Stimulated activated CD4-positive, alpha-beta T cell treated with anti-CD3 and anti-CD28 coated beads, Interleukin-4, amount 100 ng/mL, for 4 hours (primary cell): ENCODE data around the gene GBX1.

Source experiments
- DNase-seq, 2 experiments: peaks; one replicate each; pipeline ENCODE4 v3.0.0-alpha.2; 2020

Gene GBX1

GRCh38 chr7:151172273-151173141 is 5.0 kb upstream of the GBX1 start:
- peak; percentile 67 to 80 for DNase-seq

DNA sequence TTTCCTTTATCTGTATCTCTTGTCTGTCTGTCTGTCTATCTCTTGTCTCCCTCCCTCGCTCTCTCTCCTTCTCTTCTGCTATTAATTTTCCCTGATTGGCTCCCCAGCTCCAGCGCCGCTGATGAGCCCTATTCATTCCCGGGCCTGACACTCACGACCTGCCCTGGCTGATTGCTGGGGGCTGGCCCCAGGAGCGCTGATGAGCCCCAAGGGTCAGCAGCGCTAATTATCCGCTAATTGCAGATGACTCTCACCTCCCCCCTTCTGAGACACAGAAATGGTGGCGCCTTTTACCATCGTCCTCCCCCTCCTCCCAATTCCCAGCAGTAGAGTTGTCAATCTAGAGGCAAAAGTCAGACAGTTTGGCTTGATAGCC is 1.3 kb upstream of the GBX1 start:
- no peak for DNase-seq

- peak; percentile 40 to 65 for DNase-seq
Observed at GRCh38 chr7:151168003-151168786, 701 bp upstream of the GBX1 start.

- DNase-seq, result no peak
Observed at GRCh38 chr7:151166629-151167196, 781 bp downstream of the GBX1 start.

GRCh38 chr7:151161757-151162156 is 5.7 kb downstream of the GBX1 start:
- no peak for DNase-seq

- DNase-seq, result no peak
Observed at GRCh38 chr7:151157645-151158329, 9.7 kb downstream of the GBX1 start.

- no peak for DNase-seq
Observed at GRCh38 chr7:151152643-151153513, 14.6 kb downstream of the GBX1 start.

DNA sequence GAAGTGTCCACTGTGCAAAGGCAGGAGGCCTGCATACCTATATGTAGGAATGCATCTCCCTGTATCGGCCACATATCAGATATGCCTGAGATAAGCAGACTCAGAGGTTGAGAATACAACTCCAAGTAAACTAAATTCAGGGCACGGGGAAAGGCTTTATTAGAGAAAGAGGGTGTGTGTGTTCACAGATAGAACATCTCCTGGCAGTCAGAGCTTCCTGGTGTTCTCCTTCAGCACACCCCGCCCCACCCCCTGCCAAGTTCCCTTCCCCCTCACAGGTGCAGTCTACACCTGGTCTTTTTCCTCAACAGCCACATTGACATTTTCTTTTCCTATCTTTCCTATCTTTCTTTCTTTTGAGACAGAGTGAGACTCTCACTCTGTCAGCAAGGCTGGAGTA is 17.1 kb downstream of the GBX1 start:
- no peak for DNase-seq

DNA sequence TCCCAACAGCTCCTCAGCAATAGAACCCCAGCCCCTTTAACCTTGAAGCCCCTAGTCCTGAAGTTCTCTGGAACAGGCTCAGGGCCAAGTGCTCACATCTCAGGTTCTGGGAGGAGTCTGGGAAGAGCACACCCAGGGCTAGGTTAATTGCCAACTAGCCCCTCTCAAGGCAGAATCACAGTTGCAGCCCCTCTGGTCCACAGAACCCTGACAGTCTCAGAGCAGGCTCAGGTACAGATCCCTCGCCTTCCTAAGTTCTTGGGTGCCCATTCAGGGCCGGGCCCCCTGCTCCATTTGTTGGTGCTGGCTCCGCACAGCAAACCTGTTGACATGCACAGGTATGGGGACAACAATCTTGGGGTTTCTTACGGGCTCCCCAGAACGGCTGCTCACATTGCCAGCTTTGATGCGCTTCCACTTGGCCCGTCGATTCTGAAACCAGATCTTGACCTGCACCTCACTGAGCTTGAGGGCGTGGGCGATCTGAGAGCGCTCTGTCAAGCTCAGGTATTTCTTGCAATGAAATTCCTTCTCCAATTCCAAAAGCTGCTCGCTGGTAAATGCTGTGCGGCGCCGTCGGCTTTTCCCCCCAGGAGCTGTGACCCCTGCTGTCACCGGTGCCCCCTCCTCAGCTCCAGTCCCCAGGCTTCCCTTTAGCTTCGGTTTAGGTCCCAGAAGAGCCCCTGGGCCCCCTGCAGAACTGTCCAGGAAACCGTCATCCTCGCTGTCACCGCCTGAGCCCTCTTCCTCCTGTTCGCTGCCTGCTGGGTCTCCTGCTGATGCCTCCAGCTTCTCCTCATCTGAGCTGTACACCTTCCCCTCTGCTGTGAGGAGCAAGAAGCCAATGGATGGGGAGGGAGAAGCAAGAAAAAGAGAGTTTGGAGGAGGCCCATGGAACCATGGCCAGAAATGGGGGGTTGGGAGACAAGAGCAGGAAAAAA is 18.9 kb downstream of the GBX1 start:
- DNase-seq, result no peak

- no peak for DNase-seq
Observed at GRCh38 chr7:151146761-151147160, 20.7 kb downstream of the GBX1 start.

GRCh38 chr7:151144387-151144786 is 23.1 kb downstream of the GBX1 start:
- no peak for DNase-seq

DNA sequence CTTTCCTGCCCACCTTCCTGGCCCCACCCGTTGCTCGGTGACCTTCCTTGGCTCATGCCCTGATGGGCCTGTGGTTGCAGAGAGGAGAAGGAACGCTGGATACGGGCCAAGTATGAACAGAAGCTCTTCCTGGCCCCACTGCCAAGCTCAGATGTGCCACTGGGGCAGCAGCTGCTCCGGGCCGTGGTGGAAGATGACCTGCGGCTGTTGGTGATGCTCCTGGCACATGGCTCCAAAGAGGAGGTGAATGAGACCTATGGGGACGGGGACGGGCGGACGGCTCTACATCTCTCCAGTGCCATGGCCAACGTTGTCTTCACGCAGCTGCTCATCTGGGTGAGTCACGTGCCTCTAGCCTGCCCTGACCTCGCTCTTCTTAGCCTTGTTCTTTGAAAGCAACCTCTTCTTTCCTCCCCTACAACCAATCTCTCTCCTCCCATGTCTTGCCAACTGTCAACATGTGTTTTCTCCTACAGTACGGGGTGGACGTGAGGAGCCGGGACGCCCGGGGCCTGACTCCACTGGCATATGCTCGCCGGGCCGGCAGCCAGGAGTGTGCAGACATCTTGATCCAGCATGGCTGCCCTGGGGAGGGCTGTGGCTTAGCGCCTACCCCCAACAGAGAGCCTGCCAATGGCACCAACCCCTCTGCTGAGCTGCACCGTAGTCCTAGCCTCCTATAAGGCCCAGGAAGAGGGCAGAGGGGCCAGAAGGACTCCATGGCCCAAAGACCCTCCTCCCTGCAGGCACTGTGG is 24.1 kb downstream of the GBX1 start:
- no peak for DNase-seq

DNA sequence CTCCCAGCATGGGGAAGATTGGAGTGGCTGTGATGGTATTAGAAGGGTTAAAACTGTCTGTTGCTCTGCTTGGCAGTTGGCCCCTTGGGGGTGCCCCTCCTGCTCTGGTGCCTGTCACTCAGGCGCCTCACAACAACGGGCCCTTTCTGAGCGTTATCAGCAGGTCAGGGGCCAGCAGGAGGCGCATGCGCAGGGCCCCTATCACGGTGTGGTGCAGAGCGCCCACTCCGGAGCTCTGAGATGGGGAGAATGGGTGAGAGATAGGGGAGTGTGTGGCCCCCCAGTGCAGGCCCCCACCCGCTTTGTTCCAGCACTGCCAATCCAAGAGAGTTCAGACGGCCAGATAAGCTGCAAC is 24.8 kb downstream of the GBX1 start:
- DNase-seq, result no peak

DNA sequence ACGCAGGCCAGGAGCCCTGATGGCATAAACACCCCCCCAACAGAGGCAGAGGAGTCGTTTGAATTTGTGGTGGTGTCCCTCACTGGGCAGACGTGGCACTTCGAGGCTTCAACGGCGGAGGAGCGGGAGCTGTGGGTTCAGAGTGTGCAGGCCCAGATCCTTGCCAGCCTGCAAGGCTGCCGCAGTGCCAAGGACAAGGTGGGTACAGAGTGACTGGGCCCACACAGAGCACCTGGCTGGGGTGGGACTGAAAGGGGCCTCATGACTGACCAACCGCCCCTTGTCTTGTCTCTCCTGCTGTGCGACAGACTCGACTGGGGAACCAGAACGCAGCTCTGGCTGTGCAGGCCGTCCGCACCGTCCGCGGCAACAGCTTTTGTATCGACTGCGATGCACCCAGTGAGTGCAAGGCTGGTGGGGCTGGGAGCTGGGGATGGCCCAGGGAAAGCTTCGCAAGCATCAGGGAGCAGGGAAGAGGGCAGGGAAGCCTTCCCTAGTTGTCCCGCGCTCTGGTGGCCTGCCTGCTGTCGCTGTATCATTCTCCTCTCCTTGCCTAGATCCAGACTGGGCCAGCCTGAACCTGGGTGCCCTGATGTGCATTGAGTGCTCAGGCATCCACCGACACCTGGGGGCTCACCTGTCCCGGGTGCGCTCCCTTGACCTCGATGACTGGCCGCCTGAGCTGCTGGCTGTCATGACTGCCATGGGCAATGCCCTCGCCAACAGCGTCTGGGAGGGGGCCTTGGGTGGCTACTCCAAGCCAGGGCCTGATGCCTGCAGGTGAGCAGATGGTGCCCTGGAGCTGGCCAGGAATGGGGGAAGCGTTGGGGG is 25.4 kb downstream of the GBX1 start:
- DNase-seq, result no peak

GRCh38 chr7:151141311-151141854 is 26.1 kb downstream of the GBX1 start:
- DNase-seq, result no peak

- DNase-seq, result no peak
Observed at GRCh38 chr7:151140826-151141225, 26.7 kb downstream of the GBX1 start.

- DNase-seq, result no peak
Observed at GRCh38 chr7:151139791-151140190, 27.7 kb downstream of the GBX1 start.

- DNase-seq, result no peak
Observed at GRCh38 chr7:151139071-151139790, 28.3 kb downstream of the GBX1 start.
